ENCODE data around the gene SLC12A2.

Gene SLC12A2

DNA sequence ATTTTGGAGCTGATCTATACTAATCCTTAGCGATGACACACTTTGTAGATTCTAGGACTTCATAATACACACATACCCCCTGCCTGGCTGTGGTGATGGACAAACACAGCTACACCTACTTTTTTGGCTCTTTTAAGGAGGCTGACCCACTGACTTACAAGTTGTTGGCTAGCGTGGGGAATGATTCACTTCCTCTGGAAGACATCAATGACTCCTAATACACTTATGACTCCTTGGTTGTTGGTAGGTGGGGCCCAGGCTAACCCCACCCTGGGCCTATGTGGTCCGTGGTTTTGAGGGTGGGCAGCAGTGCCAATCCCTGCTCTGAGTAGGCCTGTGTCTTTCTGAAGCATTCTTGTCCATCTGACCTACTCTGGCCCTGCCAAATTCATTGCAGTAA lies 144.4 kb downstream of the SLC12A2 start:
- DNase-seq (ENCODE audit: low read depth), result no peak

DNA sequence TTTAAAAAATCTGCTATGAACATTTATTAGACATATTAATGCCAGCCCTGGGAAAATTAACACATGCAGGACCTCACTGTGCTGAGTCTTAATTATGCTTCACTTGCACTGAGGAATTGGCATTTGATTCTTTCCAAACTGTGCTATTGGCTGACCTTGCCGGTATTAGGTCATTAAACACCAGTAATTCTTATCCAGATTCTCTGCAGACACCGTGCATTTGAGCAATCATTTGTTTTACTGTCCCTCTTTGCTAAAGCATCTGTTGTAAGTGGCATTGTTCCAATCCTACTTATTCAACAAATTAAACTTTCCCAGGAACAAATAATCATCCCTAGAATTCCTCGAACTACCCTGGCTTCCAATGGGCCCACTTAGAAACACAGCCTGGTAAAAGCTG lies 145.0 kb downstream of the SLC12A2 start:
- DNase-seq (ENCODE audit: low read depth), result no peak

DNA sequence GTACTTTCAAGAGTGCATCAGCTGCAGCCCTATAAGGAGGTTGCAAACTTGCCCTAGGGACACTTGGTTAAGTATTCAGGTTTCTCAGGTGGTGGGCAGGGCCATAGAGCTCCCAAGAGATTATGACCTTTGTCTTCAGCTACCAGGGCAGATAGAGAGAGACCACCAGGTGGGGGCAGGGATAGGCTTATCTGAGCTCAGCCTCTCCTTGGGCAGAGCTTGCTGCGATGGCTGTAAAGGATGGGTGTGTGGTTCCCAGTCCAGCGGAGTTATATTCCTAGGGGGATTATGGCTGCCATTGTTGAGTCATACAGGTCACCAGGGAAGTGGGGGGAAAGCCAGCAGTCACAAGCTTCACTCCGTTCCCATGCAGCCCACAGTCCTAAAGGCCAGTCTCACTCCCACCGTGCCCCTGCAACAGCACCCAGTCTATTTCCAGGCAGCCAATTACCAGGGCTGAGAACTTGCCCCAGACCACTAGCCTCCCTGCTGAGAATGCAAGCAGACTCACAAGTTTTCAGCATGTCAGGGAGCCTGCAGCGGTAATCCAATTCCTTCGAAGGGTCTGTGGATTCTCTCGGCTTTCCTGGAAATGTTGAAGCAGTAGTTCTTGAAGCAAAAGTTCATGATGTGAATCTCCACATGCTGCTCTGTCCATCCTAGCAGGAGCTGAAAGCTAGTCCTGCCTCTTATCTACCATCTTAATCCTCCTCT lies 151.5 kb downstream of the SLC12A2 start:
- no peak for DNase-seq (ENCODE audit: low read depth)

DNA sequence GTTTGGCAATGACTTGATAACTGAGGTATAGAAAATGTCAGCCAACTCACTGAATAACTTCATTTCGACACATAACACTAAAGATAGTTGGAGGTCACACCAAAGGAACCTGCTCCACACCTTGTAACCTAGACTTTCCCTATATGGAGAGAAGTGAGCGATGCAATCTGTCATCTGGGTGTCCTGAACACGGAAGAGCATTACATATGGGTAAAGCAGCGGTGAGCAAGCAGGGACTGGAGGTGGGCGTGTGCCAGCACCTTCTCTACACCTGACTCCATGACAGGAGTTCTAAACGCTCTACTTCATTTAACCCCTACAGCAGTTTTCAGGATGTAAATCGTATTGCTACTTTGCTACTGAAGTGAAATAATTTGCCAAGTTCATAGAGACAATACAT lies 152.8 kb downstream of the SLC12A2 start:
- no peak for DNase-seq (ENCODE audit: low read depth)

DNA sequence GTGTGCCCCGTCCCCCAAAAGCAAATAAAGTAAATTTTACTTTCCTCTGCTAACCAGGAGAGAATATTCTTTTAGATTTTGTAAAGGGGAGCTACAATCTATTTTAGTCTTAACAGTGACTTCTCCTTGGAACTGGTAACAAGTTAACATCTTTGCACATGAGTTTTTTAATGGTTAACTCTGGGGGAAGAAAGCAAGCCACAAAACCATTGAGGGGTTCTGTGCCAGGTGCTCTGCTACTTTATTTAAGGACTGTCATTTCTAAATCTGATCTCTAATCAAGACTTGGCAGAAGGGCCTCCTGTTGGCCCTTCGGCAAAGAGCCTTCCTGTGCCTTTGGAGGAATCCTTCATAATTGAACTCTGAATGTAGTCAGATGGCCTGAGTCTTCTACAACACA lies 153.4 kb downstream of the SLC12A2 start:
- DNase-seq (ENCODE audit: low read depth), result no peak

DNA sequence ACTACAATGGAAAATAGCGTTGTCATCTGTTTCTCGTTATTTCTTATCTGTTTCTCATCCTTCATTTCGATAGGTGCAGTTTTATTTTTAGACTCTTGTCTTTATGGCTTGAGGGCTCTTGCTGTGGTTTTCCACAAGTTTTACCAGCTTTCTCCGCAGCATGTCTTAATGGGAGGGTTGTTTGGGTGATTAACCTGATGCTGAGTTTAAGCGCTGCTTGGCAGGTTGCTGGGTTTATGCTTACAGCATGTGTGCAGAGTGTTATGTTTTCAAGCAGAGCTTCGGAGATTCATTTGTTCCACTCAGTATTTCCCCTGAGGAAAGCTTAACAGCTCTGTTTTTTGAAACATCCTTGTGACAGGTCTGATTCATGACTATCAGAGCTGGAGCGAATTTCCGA lies 154.0 kb downstream of the SLC12A2 start:
- DNase-seq (ENCODE audit: low read depth), result no peak
